HTERT RPE-1 (cell line): ENCODE data around the gene TMEM86A.

Source experiments
- in situ Hi-C: fragments of 300-500 bp; cut with MboI; formaldehyde crosslinking; loops from 4 replicates; pipeline ENCODE4 v1.14.3; 2020; ENCODE audit warnings: low sequenced_read_pairs

TMEM86A gene

DNA sequence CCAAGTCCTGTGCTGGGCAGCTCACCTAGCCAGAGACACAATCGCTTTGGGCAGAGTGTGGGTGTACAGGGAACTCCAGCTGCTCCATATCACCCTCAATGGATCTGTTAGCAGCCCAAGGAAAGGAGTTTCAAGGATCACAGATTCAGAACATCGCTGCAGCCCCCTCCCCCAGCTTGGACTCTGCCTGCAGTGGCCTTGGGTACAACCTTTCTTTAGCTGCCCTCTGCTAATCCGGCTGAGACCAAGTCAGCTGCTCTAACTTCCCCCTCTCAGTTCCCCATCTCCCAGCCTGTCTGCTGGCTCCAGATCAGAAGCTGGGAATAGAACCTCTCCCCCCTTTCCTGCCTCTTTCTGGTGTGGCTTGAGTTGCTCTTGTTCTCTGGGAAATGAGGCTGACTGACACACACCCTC is 1.3 kb downstream of the TMEM86A start:
- in situ Hi-C loops, result no loop called here

DNA sequence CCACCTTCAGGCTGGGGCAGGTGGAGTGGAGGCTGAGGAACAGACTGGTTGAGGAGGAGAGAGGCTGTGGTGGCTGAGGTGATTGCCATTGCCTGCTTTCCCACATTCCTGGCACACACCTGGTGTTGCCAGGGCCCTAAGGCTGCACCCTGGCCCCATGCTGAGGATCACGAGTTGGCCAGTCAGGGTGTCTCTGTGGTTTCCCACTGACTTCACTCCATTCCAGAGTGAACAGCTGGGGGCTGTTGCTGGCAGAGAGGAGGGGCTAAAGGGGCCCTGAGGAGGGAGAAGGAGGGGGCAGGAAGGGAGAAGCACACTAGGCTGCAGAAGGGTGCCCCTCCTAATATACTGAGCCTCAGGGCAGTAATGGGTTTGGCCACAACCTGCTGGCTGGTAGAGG is 1.8 kb downstream of the TMEM86A start:
- in situ Hi-C loops, result no loop called here

DNA sequence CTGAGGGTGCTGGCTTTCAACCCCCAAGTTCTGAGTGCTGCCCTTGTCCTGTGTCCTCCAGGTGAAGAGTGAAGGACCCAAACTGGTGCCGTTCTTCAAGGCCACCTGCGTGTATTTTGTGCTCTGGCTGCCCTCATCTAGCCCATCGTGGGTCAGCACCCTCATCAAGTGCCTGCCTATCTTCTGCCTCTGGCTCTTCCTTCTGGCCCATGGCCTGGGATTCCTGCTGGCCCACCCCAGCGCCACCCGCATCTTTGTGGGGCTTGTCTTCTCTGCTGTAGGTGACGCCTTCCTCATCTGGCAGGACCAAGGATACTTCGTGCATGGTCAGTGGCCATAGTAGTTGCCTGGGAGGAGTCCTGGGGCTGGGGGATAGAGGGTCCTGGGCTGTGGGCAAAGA is 2.3 kb downstream of the TMEM86A start:
- in situ Hi-C loops, result no loop called here

DNA sequence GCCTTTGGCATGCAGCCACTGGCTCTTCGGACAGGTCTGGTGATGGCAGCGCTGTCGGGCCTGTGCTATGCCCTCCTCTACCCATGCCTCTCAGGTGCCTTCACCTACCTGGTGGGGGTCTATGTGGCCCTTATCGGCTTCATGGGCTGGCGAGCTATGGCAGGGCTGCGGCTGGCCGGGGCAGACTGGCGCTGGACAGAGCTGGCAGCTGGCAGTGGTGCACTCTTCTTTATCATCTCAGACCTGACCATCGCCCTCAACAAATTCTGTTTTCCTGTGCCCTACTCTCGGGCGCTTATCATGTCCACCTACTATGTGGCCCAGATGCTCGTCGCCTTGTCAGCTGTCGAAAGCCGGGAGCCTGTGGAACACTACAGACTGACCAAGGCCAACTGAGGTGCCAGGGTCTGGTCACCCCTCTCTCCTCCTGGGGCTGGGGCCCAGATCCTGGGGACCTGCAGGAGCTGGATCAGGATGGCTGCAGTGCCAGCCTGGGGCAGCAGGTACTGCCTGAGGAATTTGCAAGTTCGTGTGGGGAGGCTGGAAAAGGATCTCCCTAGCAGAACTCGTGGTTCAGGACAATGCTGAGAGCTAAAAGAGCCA is 3.1 kb downstream of the TMEM86A start:
- in situ Hi-C loops, result no loop called here

DNA sequence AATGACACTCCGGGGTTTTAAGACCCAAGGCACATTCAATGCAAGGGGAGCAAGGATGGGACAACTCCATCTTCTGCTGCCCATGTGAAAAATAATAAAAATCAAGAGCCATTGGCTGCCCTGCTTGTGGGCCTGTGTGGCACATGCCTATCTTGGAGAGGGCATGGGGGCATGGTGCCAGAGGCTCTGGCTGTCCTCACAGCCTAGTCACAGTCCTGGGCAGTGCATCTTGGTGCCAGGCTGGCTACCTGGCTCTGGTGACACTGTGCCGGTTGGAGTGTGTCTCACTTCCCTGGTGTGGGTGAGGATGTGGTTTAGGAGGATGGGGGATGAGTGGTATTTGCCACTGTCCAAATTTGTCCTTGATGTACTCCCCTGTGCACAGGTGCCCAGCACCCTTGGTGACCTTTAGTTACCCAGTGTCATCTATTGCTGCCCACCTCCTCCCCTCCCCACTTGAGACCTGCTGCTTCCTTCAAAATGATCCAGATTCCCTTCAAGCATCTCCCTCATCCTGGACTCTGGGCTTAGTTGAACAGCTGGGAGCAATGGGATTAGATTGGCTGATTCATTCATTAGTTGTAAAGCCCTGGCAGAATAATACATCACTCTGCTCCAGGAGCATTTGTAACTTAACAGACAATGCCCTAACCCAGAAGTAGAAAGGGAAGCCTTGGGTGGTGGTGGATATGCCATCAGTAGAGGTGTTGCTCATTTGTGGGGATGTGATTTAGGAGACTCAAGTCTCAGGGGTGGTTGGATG is 4.6 kb downstream of the TMEM86A start:
- in situ Hi-C loops, result no loop called here

DNA sequence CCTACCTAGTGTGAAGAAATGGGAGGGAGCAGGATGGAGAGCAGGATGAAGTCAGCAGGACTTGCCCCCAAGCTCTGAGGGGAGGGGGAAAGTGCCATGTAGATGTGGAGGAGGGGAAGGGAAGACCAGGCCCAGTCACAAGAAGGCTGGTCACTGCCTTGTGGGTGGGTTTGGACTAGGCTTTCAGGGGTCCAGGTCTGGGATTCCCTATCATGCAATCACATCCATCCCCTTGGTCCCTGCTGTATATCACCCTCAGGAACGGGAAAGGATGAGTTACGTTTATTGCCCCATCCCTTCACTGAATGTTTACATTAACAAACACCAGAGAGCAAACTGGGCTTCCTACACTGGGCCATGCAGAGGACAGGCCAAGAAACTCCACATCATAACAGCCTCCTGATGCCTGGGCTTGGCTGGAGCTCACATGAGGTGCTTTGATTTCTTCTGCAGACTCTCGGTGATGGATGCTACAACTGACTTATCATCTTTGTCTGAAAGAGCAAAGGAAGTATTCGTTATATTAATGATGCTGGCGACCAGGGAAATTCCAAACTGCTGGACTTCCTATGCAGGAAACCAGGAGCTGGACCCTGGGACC is 5.6 kb downstream of the TMEM86A start:
- in situ Hi-C loops, result no loop called here

DNA sequence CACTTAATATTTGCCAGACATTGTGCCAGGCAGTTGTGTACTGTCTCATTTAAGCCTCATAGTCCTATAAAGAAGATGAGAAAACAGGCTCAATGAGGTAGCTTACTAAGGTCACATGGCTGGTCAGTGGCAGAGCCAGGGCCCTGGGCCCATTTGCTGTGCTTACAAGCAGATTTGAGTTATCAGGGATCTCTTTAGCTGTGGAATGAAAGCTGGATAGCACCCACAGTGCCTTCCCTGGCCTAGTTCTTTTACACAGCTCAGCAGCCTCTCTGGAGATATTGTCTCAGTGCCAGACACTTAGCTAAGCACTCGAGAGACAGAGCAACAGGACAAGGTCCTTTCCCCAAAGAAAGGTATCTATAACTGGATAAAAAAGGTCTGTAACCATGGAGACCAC is 6.1 kb downstream of the TMEM86A start:
- in situ Hi-C loops, result no loop called here

DNA sequence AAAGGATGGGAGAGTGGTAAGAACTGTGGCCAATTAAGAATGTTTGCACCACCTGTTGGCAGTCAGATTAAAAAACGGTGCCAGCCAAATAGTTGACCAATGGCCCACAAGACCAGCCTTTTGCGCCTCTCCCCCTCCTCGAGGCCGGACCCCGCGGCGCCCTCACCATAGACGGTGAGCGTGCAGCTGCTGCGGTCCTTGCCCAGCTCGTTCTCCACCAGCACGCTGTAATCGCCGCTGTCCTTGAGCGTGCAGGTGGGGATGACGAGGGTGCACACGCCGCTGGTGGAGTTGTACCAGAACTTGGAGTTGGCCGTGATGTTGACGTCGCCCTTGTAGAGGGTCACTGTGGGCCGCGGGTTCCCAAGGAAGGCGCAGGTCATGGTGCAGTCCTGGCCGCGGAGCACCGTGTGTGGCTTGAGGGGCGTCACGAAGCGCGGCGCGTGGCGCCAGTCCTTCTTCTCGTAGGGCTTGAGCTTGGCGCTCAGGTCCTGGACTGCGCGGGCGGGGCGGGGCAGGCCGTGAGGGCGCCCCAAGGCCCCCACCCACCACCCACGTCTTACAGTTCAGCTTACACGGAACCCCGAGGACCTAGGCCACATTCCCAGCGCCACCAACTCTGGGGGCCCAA is 7.2 kb downstream of the TMEM86A start:
- in situ Hi-C loops, result no loop called here

GRCh38 chr11:18706330-18707243 is 8.0 kb downstream of the TMEM86A start:
- in situ Hi-C loops, result no loop called here

- in situ Hi-C loops, result no loop called here
These were observed 9.3 kb downstream of the TMEM86A start for GRCh38 chr11:18707811-18708340.

- in situ Hi-C loops, result no loop called here
These were observed 10.8 kb downstream of the TMEM86A start for GRCh38 chr11:18709414-18709813.

DNA sequence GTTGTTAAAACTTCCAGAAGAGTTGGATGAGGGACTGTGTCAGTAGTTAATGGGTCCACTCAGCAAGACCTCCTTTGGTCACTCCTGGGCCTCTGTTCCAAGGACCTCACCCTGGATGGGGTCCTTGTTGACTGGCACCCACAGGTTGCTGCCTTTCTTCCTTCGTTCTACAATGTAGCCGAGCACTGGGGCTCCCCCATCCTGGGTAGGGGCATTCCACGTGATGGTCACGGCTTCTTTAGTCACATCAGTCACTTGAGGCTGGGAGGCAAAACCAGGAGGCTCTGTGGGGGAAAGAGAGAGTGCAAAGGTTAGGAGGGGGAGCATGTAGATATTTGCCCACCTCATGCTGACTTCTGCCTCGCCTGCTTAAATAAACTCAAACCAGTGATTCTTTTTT is 12.0 kb downstream of the TMEM86A start:
- in situ Hi-C loops, result no loop called here

DNA sequence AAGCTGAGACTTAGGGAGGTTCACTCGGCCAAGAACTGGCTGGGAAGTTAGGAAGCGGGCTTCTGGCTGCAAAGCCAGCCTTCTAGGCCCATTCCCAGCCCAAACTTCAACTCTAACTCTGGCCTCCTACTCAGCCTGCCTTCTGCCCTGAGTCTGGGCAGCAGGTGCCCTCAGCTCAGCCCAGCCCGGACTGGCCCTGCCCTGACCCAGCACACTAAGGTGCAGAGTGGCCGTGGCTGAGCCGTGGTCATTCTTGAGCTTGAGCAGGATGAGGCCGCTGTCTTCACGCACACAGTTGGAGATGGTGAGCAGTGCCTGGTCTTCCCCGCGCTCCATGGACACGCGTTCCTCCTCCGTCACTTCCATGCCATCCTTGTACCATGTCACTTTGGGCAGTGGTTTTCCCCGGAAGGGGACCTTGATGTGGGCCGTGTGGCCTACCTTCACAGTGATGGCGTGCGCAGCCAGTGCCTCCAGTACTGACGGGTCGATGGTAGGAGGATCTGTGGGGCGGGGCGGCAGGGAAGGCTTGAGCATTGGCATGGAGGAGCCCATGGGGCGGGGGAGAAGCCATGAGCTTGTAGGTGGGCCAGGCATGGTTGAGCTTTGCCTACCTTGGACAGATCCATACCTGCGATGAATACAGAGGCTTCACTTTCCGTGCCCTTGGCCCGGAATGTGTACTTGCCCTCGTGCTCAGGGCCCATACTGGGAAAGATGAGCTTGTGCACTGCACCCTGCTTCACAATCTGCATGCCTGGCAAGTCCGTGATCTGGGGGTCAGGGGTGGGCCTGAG is 15.3 kb downstream of the TMEM86A start:
- in situ Hi-C loops, result no loop called here

GRCh38 chr11:18714443-18714780 is 15.8 kb downstream of the TMEM86A start:
- in situ Hi-C loops, result no loop called here

GRCh38 chr11:18715476-18715875 is 16.9 kb downstream of the TMEM86A start:
- in situ Hi-C loops, result no loop called here

GRCh38 chr11:18720091-18720807 is 21.7 kb downstream of the TMEM86A start:
- in situ Hi-C loops, result no loop called here

DNA sequence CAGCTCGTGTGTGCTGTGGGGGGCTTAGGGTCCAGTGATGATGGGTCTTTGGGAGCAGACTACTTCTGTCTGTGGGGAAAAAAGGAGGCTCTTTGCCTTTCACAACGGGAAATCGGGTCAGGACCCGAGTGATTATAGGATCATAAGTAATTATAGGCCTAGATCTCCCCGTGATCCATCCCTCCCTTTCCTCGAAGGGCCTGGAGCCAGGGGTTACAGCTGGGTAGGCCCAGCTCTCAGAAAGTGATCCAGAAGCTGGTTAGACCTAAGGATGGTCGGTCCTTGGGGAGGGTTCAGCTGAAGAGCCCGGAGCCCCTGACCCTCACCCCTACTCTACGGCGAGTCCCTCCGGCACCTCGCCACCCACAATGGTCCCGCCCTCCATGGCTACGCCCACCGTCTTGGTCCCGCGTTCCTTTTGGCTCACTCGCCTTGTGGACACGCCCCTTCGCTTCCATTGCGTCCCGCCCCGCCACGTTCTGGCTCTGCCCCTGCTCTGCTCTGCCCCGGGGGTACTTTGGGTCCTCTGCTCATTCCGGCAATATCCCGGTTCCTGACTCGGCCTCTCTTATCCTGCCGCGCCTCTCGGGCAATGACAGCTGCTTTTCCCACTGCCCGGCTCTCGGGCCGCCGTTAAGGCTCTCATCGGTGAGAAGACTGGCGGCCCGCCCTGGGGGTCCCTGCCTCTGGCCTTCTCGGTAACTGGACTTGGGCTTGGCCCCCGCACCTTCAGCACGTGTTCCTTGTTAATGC is 22.4 kb downstream of the TMEM86A start:
- in situ Hi-C loops, result no loop called here

- in situ Hi-C loops, result no loop called here
These were observed 23.1 kb downstream of the TMEM86A start for GRCh38 chr11:18721561-18722292.
